ENCODE measurements around the gene SLC39A3. TPM values are rescaled to one million over a fixed set of nuclear protein-coding genes. Genes with fewer than 3 reads are reported as not detected.

The SLC39A3 gene
- total RNA-seq, 2 experiments from 2014 or later: 20.1 to 23.2 TPM

DNA sequence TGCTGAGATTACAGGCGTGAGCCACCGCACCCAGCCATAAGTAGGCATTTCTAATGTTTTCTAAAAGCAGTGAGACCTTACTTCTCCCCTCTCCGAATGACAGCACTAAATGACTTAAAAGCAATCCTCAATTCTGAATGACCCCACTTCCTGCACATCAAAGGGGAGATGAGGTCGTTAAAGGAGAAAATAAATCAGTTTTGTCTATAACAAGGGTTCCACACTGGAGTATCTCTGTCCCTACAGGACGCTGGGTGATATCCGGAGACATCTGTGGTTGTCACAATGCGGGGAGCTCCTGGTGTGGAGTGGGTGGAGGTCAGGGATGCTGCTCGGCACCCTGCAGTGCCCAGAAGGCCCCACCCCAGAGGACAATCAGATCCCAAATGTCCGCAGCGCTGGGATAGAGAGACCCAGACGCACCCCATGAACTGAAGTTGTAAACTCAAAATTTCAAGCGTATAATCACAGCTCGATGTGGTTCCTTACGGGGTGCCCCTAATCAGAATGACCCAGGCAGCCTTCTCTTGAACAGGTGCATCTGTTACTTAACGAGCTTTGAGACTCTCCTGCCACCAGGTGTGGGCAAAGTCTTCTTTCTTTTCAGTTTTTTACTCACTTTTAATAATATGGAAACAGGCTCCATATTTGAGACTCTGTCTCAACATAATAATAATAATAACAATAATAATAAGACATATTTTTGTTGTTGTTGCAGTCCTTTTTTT, 40.2 kb downstream of the SLC39A3 start:
- Mint-ChIP-seq H3K27me3 (ENCODE audit: low read depth) (no peaks in the 10 kb centered on the region), H3K27ac (no peak overlapping the region), H3K4me1 (ENCODE audit: low read depth) (peaks cover 28% of the 10 kb centered on the region), H3K36me3 (ENCODE audit: low read depth) (no peaks in the 10 kb centered on the region), H3K9me3 (no peaks in the 10 kb centered on the region), H3K4me3 (no peak overlapping the region)
- CTCF ChIA-PET: no interaction called here
- intact Hi-C loops (cut with micrococcal nuclease): no loop called here
- no peak for DNase-seq

GRCh38 chr19:2694196-2694595, 45.6 kb downstream of the SLC39A3 start:
- CTCF ChIA-PET: no interaction called here
- no peak overlapping the region for H3K27ac Mint-ChIP-seq
- H3K36me3 Mint-ChIP-seq (ENCODE audit: low read depth): no peaks in the 10 kb centered on the region
- no peaks in the 10 kb centered on the region for H3K27me3 Mint-ChIP-seq (ENCODE audit: low read depth)
- peaks cover 11% of the 10 kb centered on the region for H3K4me1 Mint-ChIP-seq (ENCODE audit: low read depth)
- DNase-seq: no peak
- intact Hi-C loops (cut with micrococcal nuclease): no loop called here
- no peaks in the 10 kb centered on the region for H3K9me3 Mint-ChIP-seq
- H3K4me3 Mint-ChIP-seq: no peak overlapping the region

DNA sequence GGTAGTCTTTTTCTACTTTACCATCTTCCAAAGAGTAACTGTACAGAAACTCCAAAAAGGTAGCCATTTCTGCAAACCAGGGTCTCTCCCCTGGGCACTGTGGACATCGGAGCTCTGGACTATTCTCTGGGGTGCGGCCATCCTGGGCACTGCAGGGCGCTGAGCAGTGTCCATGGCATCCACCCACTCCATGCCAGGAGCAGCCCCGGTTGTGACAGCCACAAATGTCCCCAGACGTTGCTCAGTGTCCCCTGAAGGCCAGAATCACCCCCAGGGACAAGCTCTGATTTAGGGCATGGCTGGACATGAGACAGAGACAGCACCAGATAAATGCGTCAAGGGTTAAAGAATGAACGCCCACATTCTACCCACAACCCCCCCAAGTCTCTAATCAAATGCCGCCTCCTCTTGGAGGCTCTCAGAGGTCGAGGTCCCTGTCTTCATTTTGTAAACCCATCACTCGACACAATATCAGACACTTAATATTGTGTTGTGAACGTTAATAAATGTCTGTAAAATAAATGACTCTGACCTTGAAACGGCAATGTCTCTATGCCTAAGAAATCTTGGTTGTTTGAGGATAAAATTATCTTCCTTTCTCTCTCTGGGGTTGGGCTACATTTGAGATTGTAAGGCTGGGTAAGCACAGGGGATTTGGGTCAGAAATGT, 46.2 kb downstream of the SLC39A3 start:
- no peak for DNase-seq
- H3K36me3 Mint-ChIP-seq (ENCODE audit: low read depth): no peaks in the 10 kb centered on the region
- intact Hi-C loops (cut with micrococcal nuclease): no loop called here
- CTCF ChIA-PET: interaction anchor here (1.0 kb wide), 1 partner anchor 45 kb away, joined by 4 read pairs; no protein-coding TSS in a partner anchor
- H3K27ac Mint-ChIP-seq: no peak overlapping the region
- H3K27me3 Mint-ChIP-seq (ENCODE audit: low read depth): no peaks in the 10 kb centered on the region
- H3K4me1 Mint-ChIP-seq (ENCODE audit: low read depth): peaks cover 7% of the 10 kb centered on the region
- no peak overlapping the region for H3K4me3 Mint-ChIP-seq
- no peaks in the 10 kb centered on the region for H3K9me3 Mint-ChIP-seq

- Mint-ChIP-seq H3K4me1 (ENCODE audit: low read depth) (peaks cover 3% of the 10 kb centered on the region), H3K9me3 (no peaks in the 10 kb centered on the region)
Observed at GRCh38 chr19:2691951-2692350, 47.9 kb downstream of the SLC39A3 start.

DNA sequence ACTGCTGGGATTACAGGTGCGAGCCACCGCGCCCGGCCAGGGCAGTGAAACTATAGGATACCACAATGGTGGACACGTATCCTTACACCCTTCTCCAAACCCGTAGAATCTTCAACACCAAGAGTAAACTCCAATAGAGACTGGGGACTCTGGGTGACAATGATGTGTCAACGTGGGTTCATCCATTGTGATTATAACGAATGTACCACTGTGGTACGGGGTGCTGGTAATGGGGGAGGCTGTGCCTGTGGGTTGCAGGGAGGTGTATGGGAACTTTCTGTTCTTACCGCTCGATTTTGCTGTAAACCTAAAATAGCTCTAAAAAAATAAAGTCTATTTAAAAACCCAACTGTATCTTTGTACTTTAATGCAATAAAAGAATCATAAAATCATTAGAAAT, 49.0 kb downstream of the SLC39A3 start:
- H3K9me3 Mint-ChIP-seq: no peaks in the 10 kb centered on the region
- intact Hi-C loops (cut with micrococcal nuclease): no loop called here
- DNase-seq: no peak
- no peak overlapping the region for H3K27ac Mint-ChIP-seq
- no peaks in the 10 kb centered on the region for H3K27me3 Mint-ChIP-seq (ENCODE audit: low read depth)
- H3K36me3 Mint-ChIP-seq (ENCODE audit: low read depth): no peaks in the 10 kb centered on the region
- CTCF ChIA-PET: no interaction called here
- H3K4me3 Mint-ChIP-seq: no peak overlapping the region
- H3K4me1 Mint-ChIP-seq (ENCODE audit: low read depth): peaks cover 3% of the 10 kb centered on the region

More at GRCh38 chr19:2691951-2692350, 47.9 kb downstream of the SLC39A3 start:
- Mint-ChIP-seq H3K36me3 (ENCODE audit: low read depth) (no peaks in the 10 kb centered on the region), H3K4me3 (no peak overlapping the region), H3K27me3 (ENCODE audit: low read depth) (no peaks in the 10 kb centered on the region), H3K27ac (no peak overlapping the region)
- no peak for DNase-seq
- CTCF ChIA-PET: no interaction called here
- intact Hi-C loops (cut with micrococcal nuclease): no loop called here

DNA sequence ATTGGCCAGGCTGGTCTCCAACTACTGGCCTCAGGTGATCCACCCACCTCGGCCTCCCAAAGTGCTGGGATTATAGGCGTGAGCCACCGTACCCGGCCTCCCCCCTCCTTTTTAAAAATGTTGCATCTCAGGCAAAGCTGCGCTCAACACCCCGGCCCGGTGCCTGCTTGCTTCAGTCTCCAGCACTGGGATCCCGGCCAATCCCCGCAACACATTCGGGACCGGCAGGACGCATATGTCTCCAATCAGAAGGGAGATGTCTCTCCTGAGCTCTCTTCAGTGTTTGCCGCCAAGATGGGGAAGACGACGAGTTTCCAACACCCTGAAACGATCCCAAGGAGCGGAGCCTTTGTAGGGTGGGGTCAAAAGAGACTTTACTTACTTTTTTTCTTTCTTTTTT, 53.5 kb downstream of the SLC39A3 start:
- Mint-ChIP-seq H3K36me3 (ENCODE audit: low read depth) (no peaks in the 10 kb centered on the region), H3K4me3 (no peak overlapping the region), H3K27ac (no peak overlapping the region), H3K4me1 (ENCODE audit: low read depth) (no peaks in the 10 kb centered on the region), H3K9me3 (no peaks in the 10 kb centered on the region), H3K27me3 (ENCODE audit: low read depth) (no peaks in the 10 kb centered on the region)
- intact Hi-C loops (cut with micrococcal nuclease): no loop called here
- CTCF ChIA-PET: no interaction called here
- DNase-seq: no peak

- no peaks in the 10 kb centered on the region for H3K36me3 Mint-ChIP-seq (ENCODE audit: low read depth)
- H3K4me1 Mint-ChIP-seq (ENCODE audit: low read depth): no peaks in the 10 kb centered on the region
- DNase-seq: no peak
- intact Hi-C loops (cut with micrococcal nuclease): no loop called here
- CTCF ChIA-PET: no interaction called here
- H3K4me3 Mint-ChIP-seq: no peak overlapping the region
- H3K27ac Mint-ChIP-seq: no peak overlapping the region
- H3K9me3 Mint-ChIP-seq: no peaks in the 10 kb centered on the region
- H3K27me3 Mint-ChIP-seq (ENCODE audit: low read depth): no peaks in the 10 kb centered on the region
Observed at GRCh38 chr19:2685204-2685704, 54.6 kb downstream of the SLC39A3 start.

GRCh38 chr19:2683430-2684003, 56.3 kb downstream of the SLC39A3 start:
- Mint-ChIP-seq H3K27me3 (ENCODE audit: low read depth) (no peaks in the 10 kb centered on the region), H3K9me3 (peaks cover 3% of the 10 kb centered on the region), H3K27ac (no peak overlapping the region), H3K4me3 (no peak overlapping the region), H3K36me3 (ENCODE audit: low read depth) (no peaks in the 10 kb centered on the region), H3K4me1 (ENCODE audit: low read depth) (no peaks in the 10 kb centered on the region)
- intact Hi-C loops (cut with micrococcal nuclease): no loop called here
- CTCF ChIA-PET: interaction anchor here (0.6 to 1.3 kb wide), 2 partner anchors 35 to 205 kb away, joined by 3 to 6 read pairs; no protein-coding TSS in a partner anchor
- DNase-seq: no peak

Other genes with a start within 250 kb of the SLC39A3 start
- 1 to 10 TPM in 1 of 2 experiments, under 1 TPM in 1; 0.74 to 1.1 TPM for gene GNG7, start 37.3 kb downstream of the SLC39A3 start, total RNA-seq
- gene DIRAS1, start 18.6 kb downstream of the SLC39A3 start, total RNA-seq: under 1 TPM; 0.07 to 0.24 TPM
- 10 to 100 TPM; 44.3 to 44.6 TPM for gene SGTA, start 43.3 kb upstream of the SLC39A3 start, total RNA-seq
- gene THOP1, start 45.5 kb upstream of the SLC39A3 start, total RNA-seq: 100 to 1,000 TPM; 113 TPM
- gene ZNF554, start 79.9 kb upstream of the SLC39A3 start, total RNA-seq: 1 to 10 TPM; 1.2 to 1.4 TPM
- gene ZNF555, start 101.5 kb upstream of the SLC39A3 start, total RNA-seq: 1 to 10 TPM; 1.7 to 3.0 TPM
- gene ZNF556, start 127.3 kb upstream of the SLC39A3 start, total RNA-seq: not detected
- 1 to 10 TPM; 3.9 to 4.7 TPM for gene ZNF57, start 160.9 kb upstream of the SLC39A3 start, total RNA-seq
- 1 to 10 TPM; 3.7 to 3.9 TPM for gene ZNF77, start 205.0 kb upstream of the SLC39A3 start, total RNA-seq
- gene TLE6, start 237.5 kb upstream of the SLC39A3 start, total RNA-seq: 1 to 10 TPM in 1 of 2 experiments, under 1 TPM in 1; 0.52 to 1.6 TPM

Measured in activated naive CD4-positive, alpha-beta T cell treated with anti-CD3 and anti-CD28 coated beads for 36 hours (primary cell).